Urothelium cell line (cell line): ENCODE data around the gene GRM5.

Experiments used
- DNase-seq: peaks from one replicate; pipeline ENCODE4 v3.0.0; 2011; ENCODE audit warnings: low spot score, mixed read lengths
- FAIRE-seq: peaks from 2 replicates; lab custom pipeline; 2011; peaks lifted over from hg19 to GRCh38; lab: Jason Lieb, UNC

Gene GRM5

GRCh38 chr11:88521799-88522201 is 544.0 kb downstream of the GRM5 start:
- DNase-seq (no peak), FAIRE-seq (no peak)

- DNase-seq, result no peak
- FAIRE-seq, result no peak
These were observed 544.4 kb downstream of the GRM5 start for GRCh38 chr11:88521399-88521798.

- FAIRE-seq (no peak), DNase-seq (no peak)
These were observed 545.4 kb downstream of the GRM5 start for GRCh38 chr11:88520391-88520790.

- FAIRE-seq (no peak), DNase-seq (no peak)
These were observed 550.8 kb downstream of the GRM5 start for GRCh38 chr11:88515002-88515401.

- FAIRE-seq (no peak), DNase-seq (no peak)
These were observed 554.8 kb downstream of the GRM5 start for GRCh38 chr11:88511006-88511405.

GRCh38 chr11:88508759-88509581 is 556.8 kb downstream of the GRM5 start:
- DNase-seq, result no peak
- no peak for FAIRE-seq

GRCh38 chr11:88508418-88508758 is 557.4 kb downstream of the GRM5 start:
- no peak for FAIRE-seq
- no peak for DNase-seq

GRCh38 chr11:88507771-88508417 is 557.9 kb downstream of the GRM5 start:
- no peak for FAIRE-seq
- no peak for DNase-seq

GRCh38 chr11:88501541-88501940 is 564.2 kb downstream of the GRM5 start:
- FAIRE-seq (no peak), DNase-seq (no peak)

GRCh38 chr11:88495836-88496235 is 569.9 kb downstream of the GRM5 start:
- DNase-seq (no peak), FAIRE-seq (no peak)

GRCh38 chr11:88494848-88495247 is 570.9 kb downstream of the GRM5 start:
- FAIRE-seq (no peak), DNase-seq (no peak)

GRCh38 chr11:88491674-88492073 is 574.1 kb downstream of the GRM5 start:
- DNase-seq (no peak), FAIRE-seq (no peak)

- FAIRE-seq (no peak), DNase-seq (no peak)
These were observed 576.8 kb downstream of the GRM5 start for GRCh38 chr11:88489030-88489429.

GRCh38 chr11:88487646-88488045 is 578.1 kb downstream of the GRM5 start:
- FAIRE-seq (no peak), DNase-seq (no peak)

- DNase-seq, result peak; percentile 20
- no peak for FAIRE-seq
These were observed 580.7 kb downstream of the GRM5 start for GRCh38 chr11:88484873-88485621.

GRCh38 chr11:88482871-88483301 is 582.9 kb downstream of the GRM5 start:
- no peak for FAIRE-seq
- no peak for DNase-seq

GRCh38 chr11:88480223-88480622 is 585.6 kb downstream of the GRM5 start:
- FAIRE-seq (no peak), DNase-seq (peak; percentile 30)

- FAIRE-seq (no peak), DNase-seq (no peak)
These were observed 587.5 kb downstream of the GRM5 start for GRCh38 chr11:88478136-88478815.

GRCh38 chr11:88475991-88476418 is 589.8 kb downstream of the GRM5 start:
- no peak for DNase-seq
- no peak for FAIRE-seq

GRCh38 chr11:88474655-88475054 is 591.1 kb downstream of the GRM5 start:
- no peak for FAIRE-seq
- no peak for DNase-seq

- DNase-seq (no peak), FAIRE-seq (no peak)
These were observed 596.1 kb downstream of the GRM5 start for GRCh38 chr11:88469561-88470225.
